ENCODE measurements around the gene PILRB. TPM values are rescaled to one million over a fixed set of nuclear protein-coding genes. Genes with fewer than 3 reads are reported as not detected.

The PILRB gene
- polyA plus RNA-seq, 4 donors, result 24.8 to 38.3 (median 29.2) TPM

GRCh38 chr7:100400656-100401055 is 42.7 kb downstream of the PILRB start:
- peak in 3 of 4 donors; percentile 23 to 27 (median 24) for DNase-seq (ENCODE audit: low read depth in 4 of 4, low spot score in 3 of 4)

DNA sequence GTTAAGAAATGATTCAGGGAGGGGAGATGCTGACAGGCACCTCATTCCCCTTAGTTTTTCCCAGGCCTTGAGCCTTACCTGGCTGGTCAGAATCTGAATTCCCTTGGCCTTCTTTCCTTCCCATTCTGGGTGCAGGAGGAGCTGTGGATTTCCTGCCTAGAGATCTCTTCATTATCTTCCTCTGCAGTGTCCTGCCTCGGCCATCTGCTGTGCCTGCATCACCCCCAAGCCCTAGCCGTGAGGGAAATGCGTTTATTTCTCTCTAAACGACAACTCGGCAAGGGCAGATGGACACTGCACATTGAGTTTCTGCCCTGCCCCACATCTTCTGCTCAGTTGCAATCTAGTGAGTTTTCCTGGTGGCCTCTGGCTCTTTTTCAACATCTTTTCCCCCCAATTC is 43.9 kb downstream of the PILRB start:
- no peak for DNase-seq (ENCODE audit: low read depth in 4 of 4, low spot score in 3 of 4)

- DNase-seq (ENCODE audit: low read depth in 4 of 4, low spot score in 3 of 4), result no peak
These were observed 44.3 kb downstream of the PILRB start for GRCh38 chr7:100402241-100402640.

DNA sequence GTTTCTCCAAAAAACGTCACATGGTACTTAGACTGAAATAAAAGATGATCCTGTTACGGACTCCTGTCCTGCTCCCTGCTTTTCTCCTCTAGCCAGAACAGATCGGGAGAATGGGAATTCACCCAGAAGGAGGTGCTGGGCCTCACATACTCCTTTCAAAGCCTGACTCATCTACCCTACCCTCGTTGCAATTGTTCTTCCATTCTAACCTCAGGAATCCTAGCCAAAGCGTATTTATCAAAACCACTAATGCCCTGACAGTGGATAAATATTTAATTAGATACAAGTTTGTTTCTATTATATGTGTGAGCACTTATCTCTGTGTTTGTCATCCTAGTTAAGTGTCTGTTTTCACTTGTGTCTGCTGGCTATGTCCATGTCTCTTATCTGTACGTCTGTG is 48.9 kb downstream of the PILRB start:
- no peak for DNase-seq (ENCODE audit: low read depth in 4 of 4, low spot score in 3 of 4)

GRCh38 chr7:100407285-100408180 is 49.6 kb downstream of the PILRB start:
- peak in 3 of 4 donors; percentile 29 to 47 (median 47) for DNase-seq (ENCODE audit: low read depth in 4 of 4, low spot score in 3 of 4)

- no peak for DNase-seq (ENCODE audit: low read depth in 4 of 4, low spot score in 3 of 4)
These were observed 53.2 kb downstream of the PILRB start for GRCh38 chr7:100411101-100411500.

- DNase-seq (ENCODE audit: low read depth in 4 of 4, low spot score in 3 of 4), result no peak
These were observed 55.4 kb downstream of the PILRB start for GRCh38 chr7:100413346-100413745.

GRCh38 chr7:100413889-100414288 is 56.0 kb downstream of the PILRB start:
- DNase-seq (ENCODE audit: low read depth in 4 of 4, low spot score in 3 of 4), result no peak

- DNase-seq (ENCODE audit: low read depth in 4 of 4, low spot score in 3 of 4), result no peak
These were observed 57.5 kb downstream of the PILRB start for GRCh38 chr7:100415448-100415847.

Other genes starting within 250 kb of the PILRB start
- gene TAF6, start 238.8 kb upstream of the PILRB start, polyA plus RNA-seq (ENCODE audit: insufficient read length in 4 of 4), result 10 to 100 TPM; 53.9 to 64.5 (median 60.1) TPM
- 10 to 100 TPM; 35.7 to 49.0 (median 43.3) TPM for gene CNPY4, start 238.5 kb upstream of the PILRB start, polyA plus RNA-seq (ENCODE audit: insufficient read length in 4 of 4)
- 1 to 10 TPM; 1.2 to 2.6 (median 1.5) TPM for gene MBLAC1, start 231.2 kb upstream of the PILRB start, polyA plus RNA-seq (ENCODE audit: insufficient read length in 4 of 4)
- 100 to 1,000 TPM in 2 of 4 donors, 10 to 100 TPM in 2; 90.5 to 126 (median 97.4) TPM for gene LAMTOR4, start 209.2 kb upstream of the PILRB start, polyA plus RNA-seq (ENCODE audit: insufficient read length in 4 of 4)
- gene TRAPPC14, start 199.4 kb upstream of the PILRB start, polyA plus RNA-seq (ENCODE audit: insufficient read length in 4 of 4), result 10 to 100 TPM; 20.2 to 24.5 (median 21.3) TPM
- gene GAL3ST4, start 189.5 kb upstream of the PILRB start, polyA plus RNA-seq (ENCODE audit: insufficient read length in 4 of 4), result 1 to 10 TPM; 5.7 to 7.1 (median 6.4) TPM
- gene GPC2, start 180.7 kb upstream of the PILRB start, polyA plus RNA-seq (ENCODE audit: insufficient read length in 4 of 4), result 10 to 100 TPM in 1 of 4 donors, 1 to 10 TPM in 3; 8.7 to 14.5 (median 9.3) TPM
- 10 to 100 TPM; 11.7 to 16.6 (median 12.9) TPM for gene STAG3, start 180.2 kb upstream of the PILRB start, polyA plus RNA-seq (ENCODE audit: insufficient read length in 4 of 4)
- 1 to 10 TPM; 3.7 to 4.7 (median 4.4) TPM for gene PVRIG, start 138.2 kb upstream of the PILRB start, polyA plus RNA-seq (ENCODE audit: insufficient read length in 4 of 4)
- 1 to 10 TPM; 6.9 to 7.8 (median 7.7) TPM for gene SPDYE3, start 50.4 kb upstream of the PILRB start, polyA plus RNA-seq (ENCODE audit: insufficient read length in 4 of 4)
- 1 to 10 TPM; 4.2 to 5.2 (median 4.6) TPM for gene PILRA, start 15.4 kb downstream of the PILRB start, polyA plus RNA-seq (ENCODE audit: insufficient read length in 4 of 4)
- 1 to 10 TPM; 5.3 to 6.7 (median 5.6) TPM for gene ZCWPW1, start 70.6 kb downstream of the PILRB start, polyA plus RNA-seq (ENCODE audit: insufficient read length in 4 of 4)
- 10 to 100 TPM; 54.8 to 61.7 (median 56.9) TPM for gene MEPCE, start 71.7 kb downstream of the PILRB start, polyA plus RNA-seq (ENCODE audit: insufficient read length in 4 of 4)
- gene PPP1R35, start 78.4 kb downstream of the PILRB start, polyA plus RNA-seq (ENCODE audit: insufficient read length in 4 of 4), result 10 to 100 TPM; 14.9 to 25.0 (median 16.6) TPM
- 1 to 10 TPM in 3 of 4 donors, under 1 TPM in 1; 0.94 to 1.5 (median 1.5) TPM for gene SPACDR, start 106.1 kb downstream of the PILRB start, polyA plus RNA-seq (ENCODE audit: insufficient read length in 4 of 4)
- gene TSC22D4, start 121.1 kb downstream of the PILRB start, polyA plus RNA-seq (ENCODE audit: insufficient read length in 4 of 4), result 10 to 100 TPM; 35.1 to 58.3 (median 39.1) TPM
- 1 to 10 TPM; 1.6 to 2.9 (median 2.0) TPM for gene NYAP1, start 125.8 kb downstream of the PILRB start, polyA plus RNA-seq (ENCODE audit: insufficient read length in 4 of 4)
- 10 to 100 TPM; 13.8 to 16.9 (median 14.4) TPM for gene AGFG2, start 181.1 kb downstream of the PILRB start, polyA plus RNA-seq (ENCODE audit: insufficient read length in 4 of 4)
- 1 to 10 TPM; 2.7 to 9.4 (median 4.2) TPM for gene SAP25, start 215.8 kb downstream of the PILRB start, polyA plus RNA-seq (ENCODE audit: insufficient read length in 4 of 4)
- gene LRCH4, start 228.0 kb downstream of the PILRB start, polyA plus RNA-seq (ENCODE audit: insufficient read length in 4 of 4), result 10 to 100 TPM; 34.4 to 49.1 (median 37.2) TPM
- gene FBXO24, start 228.2 kb downstream of the PILRB start, polyA plus RNA-seq (ENCODE audit: insufficient read length in 4 of 4), result 1 to 10 TPM; 1.0 to 2.2 (median 1.5) TPM
- gene PCOLCE, start 244.2 kb downstream of the PILRB start, polyA plus RNA-seq (ENCODE audit: insufficient read length in 4 of 4), result 100 to 1,000 TPM; 108 to 163 (median 121) TPM